Skeletal muscle satellite cell (primary cell): ENCODE data around the gene DDX17. TPM values are rescaled to one million over a fixed set of nuclear protein-coding genes. Genes with fewer than 3 reads are reported as not detected.

Experiments
- H3K27me3 ChIP-seq: 2 replicates; pipeline ENCODE4 v1.7.0; 2013; ENCODE audit warnings: low read length; ENCODE audit not compliant: control insufficient read depth, insufficient read depth
- H3K36me3 ChIP-seq: 2 replicates; pipeline ENCODE4 v1.7.0; 2013; ENCODE audit warnings: mild to moderate bottlenecking, control low read depth, low read length; ENCODE audit not compliant: insufficient read depth
- H3K4me1 ChIP-seq: 2 replicates; pipeline ENCODE4 v1.7.0; 2013; ENCODE audit warnings: low read length; ENCODE audit not compliant: control insufficient read depth, insufficient read depth
- H3K4me2 ChIP-seq: 2 replicates; pipeline ENCODE4 v1.7.0; 2013; ENCODE audit warnings: mild to moderate bottlenecking, low read length
- H3K4me3 ChIP-seq: 2 replicates; pipeline ENCODE4 v1.7.0; 2013; ENCODE audit warnings: low read length
- H3K9ac ChIP-seq: 2 replicates; pipeline ENCODE4 v1.7.0; 2013; ENCODE audit warnings: mild to moderate bottlenecking, low read depth, low read length, moderate library complexity
- H3K9me3 ChIP-seq: replicated peaks from 2 replicates; pipeline ENCODE4 v1.7.0; 2013; ENCODE audit warnings: mild to moderate bottlenecking, control low read depth, low read length
- total RNA-seq: library from RNA; depleted of rRNA; stranded (reverse); fragments of >200 nt; gene quantifications from 2 replicates; pipeline ENCODE4 v1.2.3, GENCODE V29; 2012; rRNA removed

The DDX17 gene
- total RNA-seq: 213 and 252 TPM in 2 replicates

DNA sequence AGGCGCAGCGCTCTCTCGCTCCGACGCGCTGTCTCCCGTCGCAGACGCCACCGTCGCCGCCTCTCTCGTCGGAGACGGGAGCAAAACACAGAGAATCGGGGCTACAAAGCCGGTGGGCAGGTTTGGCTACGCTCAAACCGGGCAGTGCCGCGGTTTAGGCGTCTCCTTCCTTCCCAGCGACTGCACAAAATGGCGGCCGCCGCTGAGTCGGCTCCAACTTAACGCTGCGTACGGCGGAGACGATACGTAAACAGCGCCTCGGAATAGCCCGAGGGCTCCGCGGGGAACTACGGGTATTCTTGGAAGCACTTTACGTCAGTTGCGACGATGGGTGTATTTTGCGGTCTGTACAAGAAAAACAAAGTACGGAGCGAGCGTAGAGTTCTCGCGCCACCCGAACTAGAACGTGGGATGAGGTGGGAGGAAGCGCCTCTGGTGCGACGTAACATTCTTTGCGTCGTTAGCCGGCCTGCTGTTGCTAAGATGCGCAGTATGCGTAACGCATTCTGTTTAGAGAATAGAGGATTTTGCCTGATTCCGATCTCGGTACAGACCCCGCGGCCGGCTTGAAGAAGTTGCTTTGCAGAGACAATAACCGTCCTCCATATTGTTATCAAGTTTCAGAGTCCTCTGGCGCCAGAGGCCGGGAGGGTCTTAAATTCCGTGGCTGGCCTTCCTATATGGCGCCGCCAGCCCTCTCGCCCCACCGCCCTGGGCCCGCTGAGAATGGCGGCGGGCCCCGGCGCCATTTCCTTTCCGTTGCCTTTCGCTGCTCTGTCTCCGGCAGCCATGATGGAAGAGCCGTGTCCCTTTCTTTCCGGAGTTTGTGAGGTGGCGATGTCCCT lies at the start of gene DDX17:
Gene DDX17 (minus strand): TSS at position 194 of the 845 bp plus-strand sequence.
- Histone ChIP-seq H3K4me3 (peak within 1 kb of the TSS; percentile 100), H3K9ac (peak within 1 kb of the TSS; percentile 100), H3K4me2 (peak within 1 kb of the TSS; percentile 94), H3K27me3 (no peaks in the 10 kb centered on the region), H3K4me1 (peaks cover 22% of the 10 kb centered on the region), H3K36me3 (peaks cover 37% of the 10 kb centered on the region), H3K9me3 (no peaks in the 10 kb centered on the region)

GRCh38 chr22:38554281-38554680 lies 48.2 kb upstream of the DDX17 start:
- no peaks in the 10 kb centered on the region for H3K27me3 ChIP-seq
- H3K9ac ChIP-seq: no peak overlapping the region
- no peaks in the 10 kb centered on the region for H3K9me3 ChIP-seq
- H3K4me2 ChIP-seq: no peak overlapping the region
- no peaks in the 10 kb centered on the region for H3K36me3 ChIP-seq
- H3K4me3 ChIP-seq: no peak overlapping the region
- H3K4me1 ChIP-seq: peaks cover 3% of the 10 kb centered on the region

DNA sequence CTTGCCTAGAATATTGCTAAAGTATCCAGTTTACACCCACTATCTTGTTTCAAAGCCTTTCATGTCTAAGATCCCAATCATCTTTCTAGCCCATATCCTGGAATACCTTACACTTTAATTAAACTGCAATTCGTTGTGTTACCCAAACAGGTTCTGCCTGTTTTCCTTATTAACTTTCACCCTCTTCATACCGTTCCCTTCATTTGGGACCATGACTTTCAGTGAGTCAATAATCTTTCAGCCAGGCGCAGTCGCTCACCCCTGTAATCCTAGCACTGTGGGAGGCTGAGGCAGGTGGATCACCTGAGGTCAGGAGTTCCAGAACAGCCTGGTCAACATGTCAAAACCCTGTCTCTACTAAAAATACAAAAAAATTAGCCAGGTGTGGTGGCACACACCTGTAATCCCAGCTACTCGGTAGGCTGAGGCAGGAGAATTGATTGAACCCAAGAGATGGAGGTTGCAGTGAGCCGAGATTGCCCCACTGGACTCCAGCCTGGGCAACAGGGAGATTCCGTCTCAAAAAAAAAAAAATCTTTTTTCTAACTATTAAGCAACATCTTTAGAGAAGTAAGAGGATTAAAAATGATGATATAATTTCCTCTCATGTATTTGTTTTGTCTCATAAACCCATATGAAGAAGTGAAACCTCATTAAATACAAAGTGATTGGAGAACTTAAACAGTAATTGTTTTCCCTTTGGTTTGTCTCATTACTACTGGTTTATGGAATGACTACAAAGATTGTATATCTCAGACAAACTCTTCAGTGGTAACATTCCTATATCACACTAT lies 43.2 kb upstream of the DDX17 start:
- Histone ChIP-seq H3K9ac (no peak overlapping the region), H3K36me3 (no peaks in the 10 kb centered on the region), H3K4me2 (no peak overlapping the region), H3K9me3 (no peaks in the 10 kb centered on the region), H3K4me3 (no peak overlapping the region), H3K4me1 (peaks cover 3% of the 10 kb centered on the region), H3K27me3 (no peaks in the 10 kb centered on the region)

GRCh38 chr22:38540701-38541100 lies 34.6 kb upstream of the DDX17 start:
- Histone ChIP-seq H3K4me2 (no peak overlapping the region), H3K9me3 (peaks cover 5% of the 10 kb centered on the region), H3K4me1 (no peaks in the 10 kb centered on the region), H3K4me3 (no peak overlapping the region), H3K9ac (no peak overlapping the region), H3K36me3 (no peaks in the 10 kb centered on the region), H3K27me3 (no peaks in the 10 kb centered on the region)

DNA sequence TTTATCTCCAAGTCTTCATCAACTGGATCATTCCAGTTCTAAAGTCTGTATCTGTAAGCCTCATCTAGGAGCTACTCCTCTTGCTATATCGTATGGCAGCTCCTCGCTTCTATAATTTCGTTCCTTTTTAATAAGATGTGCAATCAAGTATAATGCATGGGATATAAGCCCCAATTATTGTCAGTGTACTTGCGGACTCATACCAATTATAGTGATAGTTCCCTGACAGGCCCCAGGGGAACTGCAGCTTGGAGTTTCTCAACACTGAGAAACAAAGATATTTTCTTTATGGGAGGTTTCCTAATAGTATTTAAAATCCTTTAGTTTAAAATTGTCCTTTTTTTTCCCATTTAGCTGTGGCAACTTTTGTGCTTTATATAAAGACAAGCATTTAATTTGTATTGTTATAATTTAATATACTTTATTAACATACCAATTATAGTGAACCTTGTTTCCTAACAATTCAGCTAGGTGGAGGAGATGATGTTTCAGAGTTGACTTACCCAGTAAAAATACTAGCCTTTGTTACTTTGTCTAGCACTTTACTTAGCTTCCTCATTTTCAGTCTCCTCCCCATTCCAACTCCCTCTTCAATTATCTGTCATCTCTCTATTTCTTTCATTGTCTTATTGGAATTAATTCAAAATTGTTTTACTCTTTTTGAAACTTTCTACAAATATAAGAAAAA lies 25.3 kb upstream of the DDX17 start:
- H3K9ac ChIP-seq: no peak overlapping the region
- H3K27me3 ChIP-seq: peaks cover 5% of the 10 kb centered on the region
- no peak overlapping the region for H3K4me3 ChIP-seq
- no peaks in the 10 kb centered on the region for H3K9me3 ChIP-seq
- peak overlapping the region; percentile 28 for H3K4me2 ChIP-seq
- peaks cover 6% of the 10 kb centered on the region for H3K4me1 ChIP-seq
- H3K36me3 ChIP-seq: no peaks in the 10 kb centered on the region

GRCh38 chr22:38524429-38524828 lies 18.3 kb upstream of the DDX17 start:
- Histone ChIP-seq H3K4me1 (no peaks in the 10 kb centered on the region), H3K4me2 (no peak overlapping the region), H3K4me3 (no peak overlapping the region), H3K27me3 (peaks cover 15% of the 10 kb centered on the region), H3K9ac (no peak overlapping the region), H3K9me3 (no peaks in the 10 kb centered on the region), H3K36me3 (no peaks in the 10 kb centered on the region)

GRCh38 chr22:38523479-38523878 lies 17.4 kb upstream of the DDX17 start:
- no peak overlapping the region for H3K9ac ChIP-seq

DNA sequence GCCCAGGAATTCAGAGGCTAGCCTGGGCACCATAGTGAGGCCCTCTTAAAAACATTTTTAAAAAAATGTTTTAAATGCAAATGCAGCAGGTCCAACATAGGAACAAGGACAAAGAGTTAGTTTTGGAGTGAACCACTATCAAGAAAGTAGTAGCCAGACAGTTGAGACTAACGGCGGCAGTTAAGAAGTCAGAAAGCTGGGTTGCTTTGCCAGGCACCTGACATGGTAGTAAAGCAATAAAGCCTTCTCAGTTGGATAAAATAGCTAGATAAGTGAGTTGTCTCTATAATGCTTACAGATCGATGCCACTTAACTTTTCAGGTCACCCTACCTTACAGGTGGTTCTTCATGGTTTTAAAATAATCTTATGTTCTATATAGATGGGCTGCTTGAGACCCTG lies 16.9 kb upstream of the DDX17 start:
- no peaks in the 10 kb centered on the region for H3K4me1 ChIP-seq
- no peak overlapping the region for H3K4me2 ChIP-seq
- H3K9me3 ChIP-seq: no peaks in the 10 kb centered on the region
- no peaks in the 10 kb centered on the region for H3K36me3 ChIP-seq
- no peak overlapping the region for H3K4me3 ChIP-seq
- peaks cover 15% of the 10 kb centered on the region for H3K27me3 ChIP-seq
- no peak overlapping the region for H3K9ac ChIP-seq

More at GRCh38 chr22:38523479-38523878, 17.4 kb upstream of the DDX17 start:
- H3K4me2 ChIP-seq: no peak overlapping the region
- H3K4me3 ChIP-seq: no peak overlapping the region
- H3K9me3 ChIP-seq: no peaks in the 10 kb centered on the region
- no peaks in the 10 kb centered on the region for H3K36me3 ChIP-seq
- H3K4me1 ChIP-seq: no peaks in the 10 kb centered on the region
- peaks cover 15% of the 10 kb centered on the region for H3K27me3 ChIP-seq

DNA sequence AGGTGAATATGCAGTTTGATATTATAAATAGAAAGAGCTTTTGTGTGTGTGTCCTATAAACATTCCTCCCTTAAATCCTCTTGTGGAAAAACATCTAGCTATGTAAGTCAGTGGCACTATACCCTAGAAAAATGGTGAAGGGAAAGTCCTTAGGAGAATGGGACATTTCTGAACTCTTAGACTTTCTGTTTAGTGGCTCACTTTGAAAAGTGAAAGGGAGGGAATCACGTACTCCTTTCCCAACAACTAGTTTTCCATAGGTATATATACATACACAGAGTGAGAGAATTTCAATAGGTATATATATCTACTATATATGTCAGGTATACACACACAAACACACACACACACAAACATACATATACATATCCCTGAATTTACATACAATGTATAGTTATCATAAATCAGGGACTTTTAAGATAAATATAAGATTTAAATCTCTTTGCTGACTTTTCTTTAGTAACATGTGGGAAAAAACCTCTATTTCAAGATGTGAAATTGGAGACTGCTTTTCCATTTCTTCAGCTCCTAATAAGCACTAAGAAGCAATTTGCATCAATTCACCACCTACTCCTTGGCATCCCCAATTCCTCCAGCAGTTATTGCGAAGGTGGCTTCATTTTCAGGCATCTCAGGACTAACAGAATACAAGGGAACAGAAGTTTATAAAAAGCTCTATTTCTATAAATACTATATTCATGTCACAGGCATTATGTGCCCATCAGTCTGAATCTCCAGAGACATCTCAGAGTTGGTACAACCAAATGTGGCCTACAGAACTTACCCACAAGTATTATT lies 13.5 kb upstream of the DDX17 start:
- Histone ChIP-seq H3K9me3 (no peaks in the 10 kb centered on the region), H3K36me3 (no peaks in the 10 kb centered on the region), H3K27me3 (peaks cover 9% of the 10 kb centered on the region), H3K4me1 (no peaks in the 10 kb centered on the region), H3K4me3 (no peak overlapping the region), H3K9ac (no peak overlapping the region), H3K4me2 (no peak overlapping the region)

GRCh38 chr22:38518620-38519019 lies 12.5 kb upstream of the DDX17 start:
- Histone ChIP-seq H3K4me3 (no peak overlapping the region), H3K9me3 (no peaks in the 10 kb centered on the region), H3K4me1 (no peaks in the 10 kb centered on the region), H3K9ac (no peak overlapping the region), H3K36me3 (no peaks in the 10 kb centered on the region), H3K27me3 (peaks cover 9% of the 10 kb centered on the region), H3K4me2 (no peak overlapping the region)

GRCh38 chr22:38513063-38513462 lies 7.0 kb upstream of the DDX17 start:
- Histone ChIP-seq H3K4me3 (no peak overlapping the region), H3K4me2 (no peak overlapping the region), H3K27me3 (no peaks in the 10 kb centered on the region), H3K4me1 (no peaks in the 10 kb centered on the region), H3K36me3 (no peaks in the 10 kb centered on the region), H3K9me3 (no peaks in the 10 kb centered on the region), H3K9ac (no peak overlapping the region)
